RWPE1 (cell line): ENCODE data around the gene DCD.

ENCODE experiments used
- CTCF ChIA-PET: fragments of 350-600 bp; sonication (Branson Sonifier 250); formaldehyde crosslinking; extraction: SDS; loops from one replicate; lab custom pipeline; 2021; lab: Yijun Ruan, JAX
- POLR2A ChIA-PET: fragments of 400-600 bp; formaldehyde crosslinking; extraction: SDS; loops from one replicate; lab custom pipeline; 2020; ENCODE audit warnings: antibody characterized with exemption; ENCODE audit not compliant: low non-redundant PET; lab: Yijun Ruan, JAX
- DNase-seq: peaks from one replicate; pipeline ENCODE4 v3.0.0; 2012; ENCODE audit warnings: low spot score
- H3K27ac ChIP-seq: fragments of 450-650 bp; 2 replicates; pipeline ENCODE4 v1.5.1; 2017
- TF ChIP-seq, protein P1 (sequence below): fragments of 450-650 bp; conservative IDR thresholded peaks from 2 replicates; pipeline ENCODE4 v1.5.1; 2017; ENCODE audit warnings: low read depth, mild to moderate bottlenecking

The DCD gene

DNA sequence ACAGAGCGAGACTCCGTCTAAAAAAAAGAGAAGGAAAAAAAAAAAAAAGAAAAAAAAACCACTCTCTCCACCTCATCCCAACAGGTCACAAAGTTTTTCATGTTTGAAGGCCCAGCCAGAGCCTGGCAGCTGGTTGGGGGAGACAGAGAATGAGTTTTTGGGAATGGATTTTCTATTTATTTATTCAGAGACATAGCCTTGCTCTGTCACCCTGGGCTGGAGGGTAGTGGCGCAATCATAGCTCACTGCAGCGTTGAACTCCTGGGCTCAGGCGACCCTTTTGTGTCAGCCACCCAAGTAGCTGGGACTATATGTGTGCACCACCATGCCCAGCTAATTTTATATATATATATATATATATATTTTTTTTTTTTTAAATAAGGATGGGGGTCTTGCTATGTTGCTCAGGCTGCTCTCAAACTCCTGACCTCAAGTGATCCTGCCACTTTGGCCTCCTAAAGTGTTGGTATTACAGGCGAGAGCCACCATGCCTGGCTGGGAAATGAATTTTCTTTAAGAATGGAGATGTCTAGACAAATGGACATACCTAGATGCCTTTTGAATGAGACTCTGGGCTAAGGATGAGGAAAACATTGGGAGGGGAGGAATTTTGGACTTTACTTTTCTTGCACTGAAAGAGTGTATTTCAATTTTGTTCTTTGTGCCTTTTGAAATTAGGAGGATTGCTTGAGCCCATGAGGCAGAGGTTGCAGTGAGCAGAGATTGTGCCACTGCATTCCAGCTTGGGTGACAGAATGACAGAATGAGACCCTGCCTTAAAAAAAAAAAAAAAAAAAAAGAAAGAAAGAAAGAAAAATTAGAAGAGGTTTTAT is 42.8 kb downstream of the DCD start:
- TF ChIP-seq, protein P1, sequence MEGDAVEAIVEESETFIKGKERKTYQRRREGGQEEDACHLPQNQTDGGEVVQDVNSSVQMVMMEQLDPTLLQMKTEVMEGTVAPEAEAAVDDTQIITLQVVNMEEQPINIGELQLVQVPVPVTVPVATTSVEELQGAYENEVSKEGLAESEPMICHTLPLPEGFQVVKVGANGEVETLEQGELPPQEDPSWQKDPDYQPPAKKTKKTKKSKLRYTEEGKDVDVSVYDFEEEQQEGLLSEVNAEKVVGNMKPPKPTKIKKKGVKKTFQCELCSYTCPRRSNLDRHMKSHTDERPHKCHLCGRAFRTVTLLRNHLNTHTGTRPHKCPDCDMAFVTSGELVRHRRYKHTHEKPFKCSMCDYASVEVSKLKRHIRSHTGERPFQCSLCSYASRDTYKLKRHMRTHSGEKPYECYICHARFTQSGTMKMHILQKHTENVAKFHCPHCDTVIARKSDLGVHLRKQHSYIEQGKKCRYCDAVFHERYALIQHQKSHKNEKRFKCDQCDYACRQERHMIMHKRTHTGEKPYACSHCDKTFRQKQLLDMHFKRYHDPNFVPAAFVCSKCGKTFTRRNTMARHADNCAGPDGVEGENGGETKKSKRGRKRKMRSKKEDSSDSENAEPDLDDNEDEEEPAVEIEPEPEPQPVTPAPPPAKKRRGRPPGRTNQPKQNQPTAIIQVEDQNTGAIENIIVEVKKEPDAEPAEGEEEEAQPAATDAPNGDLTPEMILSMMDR = no peak
- DNase-seq = no peak
- no peak overlapping the region for H3K27ac ChIP-seq
- ChIA-PET POLR2A (no interaction called here), CTCF (interaction anchor here (0.9 kb wide), 1 partner anchor 9 kb away, joined by 3 read pairs; no protein-coding TSS in a partner anchor)

DNA sequence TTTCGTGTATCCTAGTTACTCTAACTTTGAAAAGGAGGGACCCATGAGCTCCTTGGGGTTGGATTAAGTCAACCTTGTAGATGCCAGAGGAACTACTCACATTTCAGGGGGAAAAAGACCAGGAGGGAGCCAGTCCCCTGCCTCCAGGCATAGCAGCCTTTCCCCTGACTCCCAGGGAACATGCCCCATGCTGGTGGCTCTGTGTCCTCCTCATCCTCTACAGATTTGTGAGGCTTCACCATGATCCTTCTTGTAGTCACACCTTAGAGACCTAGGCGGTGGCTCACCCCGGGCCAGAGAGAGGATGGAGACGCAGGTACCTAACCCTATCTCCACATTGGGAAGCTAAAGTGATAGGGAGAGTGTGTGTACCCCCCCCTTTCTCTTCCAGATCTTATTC is 43.7 kb downstream of the DCD start:
- TF ChIP-seq, protein P1 = no peak
- no peak overlapping the region for H3K27ac ChIP-seq
- ChIA-PET CTCF (interaction anchor here (0.6 to 0.8 kb wide), 2 partner anchors 16 to 118 kb away, joined by 3 to 5 read pairs; no protein-coding TSS in a partner anchor), POLR2A (no interaction called here)
- DNase-seq = no peak

DNA sequence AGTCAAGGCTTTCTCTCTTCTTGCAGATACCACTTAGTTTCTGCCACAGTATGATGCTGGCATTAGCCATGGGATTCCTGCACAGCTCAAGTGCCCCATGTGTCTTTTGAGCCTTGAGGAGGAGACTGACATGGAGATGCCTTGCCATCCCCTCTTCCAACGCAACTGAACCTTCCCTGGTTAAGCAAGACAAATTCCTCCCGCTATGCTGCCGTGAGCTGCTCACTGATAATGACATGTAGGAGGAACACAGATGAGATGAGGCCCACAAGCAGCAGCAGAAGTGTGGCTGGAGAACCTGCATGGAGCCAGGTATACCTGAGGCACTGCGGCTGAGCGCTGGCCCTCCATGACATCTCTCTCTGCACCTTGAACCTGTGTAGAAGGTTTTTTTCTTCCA is 44.3 kb downstream of the DCD start:
- ChIA-PET CTCF (interaction anchor here (0.6 to 0.8 kb wide), 2 partner anchors 16 to 117 kb away, joined by 3 to 5 read pairs; no protein-coding TSS in a partner anchor), POLR2A (no interaction called here)
- no peak for DNase-seq

DNA sequence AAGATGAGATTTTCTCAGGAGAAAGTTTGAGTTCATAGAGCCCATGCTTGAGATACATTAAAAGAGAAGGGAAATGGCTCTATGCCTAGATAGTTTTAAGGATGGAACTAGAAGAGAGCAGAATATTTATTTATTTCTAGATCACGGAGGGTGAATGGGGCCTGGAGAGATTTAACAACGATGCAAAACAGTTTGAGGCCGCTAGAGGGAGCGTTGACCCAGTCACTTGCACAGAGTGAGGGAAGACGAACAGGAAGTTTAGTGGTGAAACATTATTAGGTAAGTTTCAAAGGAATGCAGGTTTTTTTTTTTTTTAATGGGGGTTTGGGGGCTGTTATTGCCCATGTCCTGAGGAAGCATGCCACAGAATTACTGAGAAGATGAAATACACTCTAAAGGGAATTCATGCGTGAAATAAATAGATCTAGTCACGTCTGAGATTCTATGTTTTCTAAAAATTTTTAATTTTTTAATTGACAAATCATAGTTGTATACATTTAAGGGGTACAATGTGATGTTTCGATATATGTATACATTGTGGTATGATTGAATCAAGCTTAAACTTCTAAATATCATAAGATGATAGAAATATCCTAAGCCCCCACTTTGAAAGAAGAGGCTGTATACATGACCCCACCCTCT is 44.9 kb downstream of the DCD start:
- ChIA-PET POLR2A (no interaction called here), CTCF (interaction anchor here (0.6 to 0.8 kb wide), 2 partner anchors 17 to 24 kb away, joined by 3 read pairs; no protein-coding TSS in a partner anchor)
- peak; percentile 85 for DNase-seq
- H3K27ac ChIP-seq = no peak overlapping the region
- TF ChIP-seq, protein P1 = peak; percentile 91

More for the DNA sequence above, 44.3 kb downstream of the DCD start:
- TF ChIP-seq, protein P1 = no peak
- H3K27ac ChIP-seq = no peak overlapping the region

DNA sequence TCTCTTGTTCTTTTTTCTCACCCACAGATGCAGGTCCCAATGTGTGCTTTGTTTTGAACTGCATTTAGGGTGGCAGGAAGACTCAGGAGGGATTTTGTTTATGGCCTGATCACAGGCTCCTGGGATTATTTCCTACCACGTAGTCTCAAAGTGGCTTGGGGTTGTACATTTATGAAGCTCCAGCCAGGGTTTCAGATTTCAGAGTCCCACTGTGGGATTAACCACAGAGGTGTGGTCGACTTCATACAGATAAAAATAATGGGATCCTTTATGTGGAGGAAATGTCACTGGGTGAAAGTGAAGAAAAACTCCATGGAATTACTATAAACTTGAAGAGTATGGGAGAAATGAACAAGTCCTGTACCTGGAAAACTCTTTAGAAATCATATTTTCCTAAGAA is 45.5 kb downstream of the DCD start:
- POLR2A ChIA-PET = no interaction called here
- CTCF ChIA-PET = interaction anchor here (0.6 kb wide), 2 partner anchors 35 to 422 kb away, joined by 3 to 4 read pairs; no protein-coding TSS in a partner anchor
- TF ChIP-seq, protein P1 = no peak

DNA sequence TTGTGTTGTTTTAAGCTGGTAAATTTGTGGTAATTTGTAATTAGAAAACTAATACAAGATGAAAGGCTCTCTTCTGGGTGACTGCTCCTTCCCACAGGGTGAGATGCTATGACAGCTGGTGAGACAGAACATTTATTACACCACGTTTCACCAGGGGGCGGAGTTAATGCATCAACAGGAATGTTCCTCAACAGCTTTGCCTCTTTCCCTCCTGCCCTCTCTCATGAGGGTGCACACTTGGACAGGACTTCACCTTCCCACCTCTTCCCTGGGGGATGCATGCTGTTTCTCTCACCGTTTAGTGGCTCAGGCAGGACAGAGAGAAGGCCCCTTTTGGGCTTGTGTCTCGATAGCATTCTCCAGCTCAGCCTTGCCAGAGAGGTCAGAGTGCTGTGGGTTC is 46.3 kb downstream of the DCD start:
- ChIA-PET POLR2A (no interaction called here), CTCF (interaction anchor here (0.6 kb wide), 2 partner anchors 31 to 182 kb away, joined by 3 to 4 read pairs; no protein-coding TSS in a partner anchor)
- TF ChIP-seq, protein P1 = no peak
- H3K27ac ChIP-seq = no peak overlapping the region
- DNase-seq = no peak

More for the DNA sequence above, 45.5 kb downstream of the DCD start:
- no peak for DNase-seq
- no peak overlapping the region for H3K27ac ChIP-seq
